ENCODE data around the gene EFNA3. TPM values are rescaled to one million over a fixed set of nuclear protein-coding genes. Genes with fewer than 3 reads are reported as not detected.

Gene EFNA3
- total RNA-seq, 1 donor from 2014 or later = 9.0 TPM

- no peak for TF ChIP-seq CTCF (IDR thresholded peaks at IDR 0.05; ENCODE audit: unreplicated experiment)
- peaks cover 38% of the 10 kb centered on the region for H3K27me3 Mint-ChIP-seq
- H3K4me1 Mint-ChIP-seq (ENCODE audit: low read depth) = peaks cover 22% of the 10 kb centered on the region
- no peak for DNase-seq (ENCODE audit: low spot score, unreplicated experiment)
- peaks cover 1% of the 10 kb centered on the region for H3K36me3 Mint-ChIP-seq (ENCODE audit: insufficient read depth)
- H3K9me3 Mint-ChIP-seq (ENCODE audit: low read depth) = no peaks in the 10 kb centered on the region
- peak overlapping the region; percentile 98 for H3K27ac Mint-ChIP-seq
- peak overlapping the region; percentile 95 for H3K4me3 Mint-ChIP-seq (ENCODE audit: low read depth)
Measured at GRCh38 chr1:155085504-155086127, 7.0 kb downstream of the EFNA3 start.

- Mint-ChIP-seq H3K4me1 (ENCODE audit: low read depth) (peaks cover 21% of the 10 kb centered on the region), H3K4me3 (ENCODE audit: low read depth) (peak overlapping the region; percentile 50), H3K27me3 (peaks cover 39% of the 10 kb centered on the region), H3K36me3 (ENCODE audit: insufficient read depth) (peaks cover 1% of the 10 kb centered on the region), H3K9me3 (ENCODE audit: low read depth) (no peaks in the 10 kb centered on the region), H3K27ac (no peak overlapping the region)
- peak; percentile 98 for TF ChIP-seq CTCF (IDR thresholded peaks at IDR 0.05; ENCODE audit: unreplicated experiment)
- DNase-seq (ENCODE audit: low spot score, unreplicated experiment) = peak; percentile 84
Measured at GRCh38 chr1:155086128-155086741, 7.6 kb downstream of the EFNA3 start.

- no peak for TF ChIP-seq CTCF (IDR thresholded peaks at IDR 0.05; ENCODE audit: unreplicated experiment)
- Mint-ChIP-seq H3K27ac (no peak overlapping the region), H3K4me1 (ENCODE audit: low read depth) (peaks cover 18% of the 10 kb centered on the region), H3K27me3 (peaks cover 36% of the 10 kb centered on the region), H3K9me3 (ENCODE audit: low read depth) (no peaks in the 10 kb centered on the region), H3K36me3 (ENCODE audit: insufficient read depth) (peaks cover 1% of the 10 kb centered on the region), H3K4me3 (ENCODE audit: low read depth) (peak overlapping the region; percentile 44)
- no peak for DNase-seq (ENCODE audit: low spot score, unreplicated experiment)
Measured at GRCh38 chr1:155086856-155087535, 8.4 kb downstream of the EFNA3 start.

GRCh38 chr1:155091071-155092051 lies 12.7 kb downstream of the EFNA3 start:
- Mint-ChIP-seq H3K36me3 (ENCODE audit: insufficient read depth) (peaks cover 1% of the 10 kb centered on the region), H3K27me3 (peaks cover 44% of the 10 kb centered on the region), H3K4me1 (ENCODE audit: low read depth) (peaks cover 3% of the 10 kb centered on the region), H3K4me3 (ENCODE audit: low read depth) (no peak overlapping the region), H3K27ac (no peak overlapping the region), H3K9me3 (ENCODE audit: low read depth) (no peaks in the 10 kb centered on the region)
- peak; percentile 92 for DNase-seq (ENCODE audit: low spot score, unreplicated experiment)
- TF ChIP-seq CTCF (IDR thresholded peaks at IDR 0.05; ENCODE audit: unreplicated experiment) = peak; percentile 99
